ENCODE data around the gene SNRNP48. TPM values are rescaled to one million over a fixed set of nuclear protein-coding genes. Genes with fewer than 3 reads are reported as not detected.

Gene SNRNP48
- total and polyA plus RNA-seq, 7 donors, result 8.3 to 40.8 (median 9.9) TPM

- Histone ChIP-seq H3K36me3 (ENCODE audit: insufficient read depth in 1 of 2, low read depth in 1 of 2) (no peaks in the 10 kb centered on the region), H3K4me1 (no peaks in the 10 kb centered on the region), H3K9me3 (no peaks in the 10 kb centered on the region), H3K27ac (no peak overlapping the region), H3K27me3 (ENCODE audit: insufficient read depth in 3 of 3, low read length in 2 of 3) (peaks cover 0 to 5% (median 5%) of the 10 kb centered on the region in 3 donors), H3K4me3 (no peak overlapping the region)
- WGBS, 3 donors, result 68 to 76% (median 69%) methylated on average over 19 of the region's 19 CpGs
- TF ChIP-seq, protein P1, sequence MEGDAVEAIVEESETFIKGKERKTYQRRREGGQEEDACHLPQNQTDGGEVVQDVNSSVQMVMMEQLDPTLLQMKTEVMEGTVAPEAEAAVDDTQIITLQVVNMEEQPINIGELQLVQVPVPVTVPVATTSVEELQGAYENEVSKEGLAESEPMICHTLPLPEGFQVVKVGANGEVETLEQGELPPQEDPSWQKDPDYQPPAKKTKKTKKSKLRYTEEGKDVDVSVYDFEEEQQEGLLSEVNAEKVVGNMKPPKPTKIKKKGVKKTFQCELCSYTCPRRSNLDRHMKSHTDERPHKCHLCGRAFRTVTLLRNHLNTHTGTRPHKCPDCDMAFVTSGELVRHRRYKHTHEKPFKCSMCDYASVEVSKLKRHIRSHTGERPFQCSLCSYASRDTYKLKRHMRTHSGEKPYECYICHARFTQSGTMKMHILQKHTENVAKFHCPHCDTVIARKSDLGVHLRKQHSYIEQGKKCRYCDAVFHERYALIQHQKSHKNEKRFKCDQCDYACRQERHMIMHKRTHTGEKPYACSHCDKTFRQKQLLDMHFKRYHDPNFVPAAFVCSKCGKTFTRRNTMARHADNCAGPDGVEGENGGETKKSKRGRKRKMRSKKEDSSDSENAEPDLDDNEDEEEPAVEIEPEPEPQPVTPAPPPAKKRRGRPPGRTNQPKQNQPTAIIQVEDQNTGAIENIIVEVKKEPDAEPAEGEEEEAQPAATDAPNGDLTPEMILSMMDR (IDR thresholded peaks at IDR 0.05), result no peak
- ATAC-seq, result no peak
- DNase-seq, result no peak
- intact Hi-C loops (cut with DNase I), result no loop called here
Measured at GRCh38 chr6:7561153-7561964, 28.6 kb upstream of the SNRNP48 start.

DNA sequence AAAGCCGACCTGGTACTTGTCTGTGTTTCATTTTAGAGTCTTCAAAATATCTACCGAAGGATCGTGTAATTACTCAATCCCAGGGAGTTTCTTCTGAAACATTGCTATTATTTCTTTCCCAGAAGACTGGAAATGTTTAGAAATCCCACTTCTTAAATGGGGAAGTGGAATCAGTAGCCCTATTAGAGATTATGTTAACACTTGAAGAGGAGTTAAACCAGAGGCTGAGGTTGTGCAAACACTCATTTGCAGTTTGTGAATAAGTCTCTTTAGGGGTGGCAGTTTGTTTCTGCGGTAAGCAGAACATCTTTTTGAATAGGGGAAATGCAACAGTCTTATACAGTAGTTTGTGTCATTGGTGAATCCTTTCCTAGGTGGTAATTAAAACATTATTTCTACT, 27.2 kb upstream of the SNRNP48 start:
- ATAC-seq (no peak), DNase-seq (no peak)
- H3K4me3 ChIP-seq, result no peak overlapping the region
- no peaks in the 10 kb centered on the region for H3K36me3 ChIP-seq (ENCODE audit: insufficient read depth in 1 of 2, low read depth in 1 of 2)
- H3K9me3 ChIP-seq, result no peaks in the 10 kb centered on the region
- 88 to 96% (median 96%) methylated on average over 4 of the region's 4 CpGs for WGBS, 3 donors
- no peaks in the 10 kb centered on the region for H3K4me1 ChIP-seq
- TF ChIP-seq, protein P1 (IDR thresholded peaks at IDR 0.05), result no peak
- H3K27ac ChIP-seq, result no peak overlapping the region
- intact Hi-C loops (cut with DNase I), result no loop called here
- H3K27me3 ChIP-seq (ENCODE audit: insufficient read depth in 3 of 3, low read length in 2 of 3), result peaks cover 0 to 5% (median 5%) of the 10 kb centered on the region in 3 donors

DNA sequence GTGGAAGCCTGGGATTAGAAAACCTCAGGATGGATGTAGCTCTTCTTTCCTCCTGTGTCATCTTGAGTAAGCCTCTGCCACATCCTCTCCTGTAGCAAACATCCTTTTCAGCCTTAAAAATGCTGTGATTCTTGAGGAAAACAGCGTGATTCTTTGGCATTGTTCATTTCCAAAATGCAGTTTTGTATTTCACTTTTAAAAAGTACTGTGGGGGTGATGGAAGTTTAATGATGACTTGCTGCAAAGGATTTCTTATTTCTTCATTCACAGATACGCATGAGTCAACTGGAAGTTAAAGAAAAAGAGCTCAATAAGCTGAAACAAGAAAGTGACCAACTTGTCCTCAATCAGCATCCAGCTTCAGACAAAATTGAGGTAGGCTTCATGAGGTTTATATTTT, 23.9 kb upstream of the SNRNP48 start:
- no peak for DNase-seq
- Histone ChIP-seq H3K27ac (no peak overlapping the region), H3K36me3 (ENCODE audit: insufficient read depth in 1 of 2, low read depth in 1 of 2) (no peaks in the 10 kb centered on the region), H3K27me3 (ENCODE audit: insufficient read depth in 3 of 3, low read length in 2 of 3) (peaks cover 0 to 5% (median 4%) of the 10 kb centered on the region in 3 donors), H3K4me1 (no peaks in the 10 kb centered on the region), H3K4me3 (no peak overlapping the region), H3K9me3 (no peaks in the 10 kb centered on the region)
- TF ChIP-seq, protein P1 (IDR thresholded peaks at IDR 0.05), result no peak
- 90 to 95% (median 90%) methylated on average over 2 of the region's 2 CpGs for WGBS, 3 donors
- ATAC-seq, result no peak
- intact Hi-C loops (cut with DNase I), result no loop called here

GRCh38 chr6:7566617-7567173, 23.3 kb upstream of the SNRNP48 start:
- Histone ChIP-seq H3K4me3 (no peak overlapping the region), H3K4me1 (no peaks in the 10 kb centered on the region), H3K36me3 (ENCODE audit: insufficient read depth in 1 of 2, low read depth in 1 of 2) (no peaks in the 10 kb centered on the region), H3K27ac (no peak overlapping the region), H3K27me3 (ENCODE audit: insufficient read depth in 3 of 3, low read length in 2 of 3) (peaks cover 0 to 5% (median 4%) of the 10 kb centered on the region in 3 donors), H3K9me3 (no peaks in the 10 kb centered on the region)
- TF ChIP-seq, protein P1 (IDR thresholded peaks at IDR 0.05), result no peak
- 92 to 97% (median 94%) methylated on average over 4 of the region's 4 CpGs for WGBS, 3 donors
- intact Hi-C loops (cut with DNase I), result no loop called here
- DNase-seq, result no peak
- ATAC-seq, result no peak
